Islet precursor cell (in vitro differentiated cells): ENCODE data around the gene UMOD.
A peak's percentile ranks its signal among the peaks of the same experiment; 100 is the strongest.
"Not testable (repeated sequence)": the region's sequence is repeated elsewhere in the genome, so short reads cannot be mapped to it uniquely, and the experiment has no call there.

Experiments used
- DNase-seq: peaks from one replicate; pipeline ENCODE4 v3.0.0-alpha.2; 2018

UMOD gene

GRCh38 chr16:20320178-20320577, 32.3 kb downstream of the UMOD start:
- DNase-seq = no peak

GRCh38 chr16:20319406-20319805, 33.1 kb downstream of the UMOD start:
- DNase-seq = no peak

GRCh38 chr16:20318437-20318836, 34.1 kb downstream of the UMOD start:
- DNase-seq = no peak

- DNase-seq = no peak
Observed at GRCh38 chr16:20318006-20318405, 34.5 kb downstream of the UMOD start.

DNA sequence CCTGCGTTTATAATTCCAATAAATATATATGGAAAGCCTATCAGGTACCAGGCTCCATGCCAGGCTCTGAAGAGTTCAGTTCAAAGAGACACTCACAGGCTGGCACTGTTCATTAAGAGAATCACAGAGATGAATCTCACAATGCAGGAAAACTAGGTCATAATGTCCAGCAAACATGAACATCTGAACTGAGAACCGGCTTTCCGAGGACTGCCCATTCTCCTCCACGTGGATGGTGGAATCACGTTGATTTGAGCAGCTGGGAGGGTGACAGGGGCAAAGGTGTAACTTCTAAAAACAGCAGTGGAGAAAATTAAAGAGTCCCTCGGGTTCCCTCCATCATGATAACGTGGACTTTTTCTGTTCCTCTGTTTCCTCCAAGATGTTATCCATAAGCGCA, 35.4 kb downstream of the UMOD start:
- DNase-seq = no peak

- DNase-seq = no peak
Observed at GRCh38 chr16:20316715-20317114, 35.8 kb downstream of the UMOD start.

DNA sequence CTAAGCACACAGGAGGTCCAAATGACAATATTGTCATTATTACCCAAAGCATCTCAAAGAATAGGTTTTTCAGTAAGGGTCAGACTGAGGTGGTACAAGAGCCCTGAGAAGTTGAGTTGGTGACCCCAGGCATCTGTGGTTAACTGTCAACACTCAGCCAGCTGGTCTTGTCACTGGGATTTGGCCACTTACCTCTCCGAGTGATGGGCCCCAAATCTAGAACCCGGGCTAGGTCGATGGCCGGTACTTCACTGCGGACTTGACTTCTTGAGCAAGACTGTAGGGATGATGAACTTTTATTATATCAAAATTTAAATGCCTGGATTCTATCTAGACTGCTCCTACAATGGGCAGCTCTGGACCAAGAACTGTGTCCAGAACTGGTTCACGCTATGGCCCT, 36.8 kb downstream of the UMOD start:
- no peak for DNase-seq

- no peak for DNase-seq
Observed at GRCh38 chr16:20314575-20314974, 37.9 kb downstream of the UMOD start.

GRCh38 chr16:20313741-20314140, 38.8 kb downstream of the UMOD start:
- no peak for DNase-seq

DNA sequence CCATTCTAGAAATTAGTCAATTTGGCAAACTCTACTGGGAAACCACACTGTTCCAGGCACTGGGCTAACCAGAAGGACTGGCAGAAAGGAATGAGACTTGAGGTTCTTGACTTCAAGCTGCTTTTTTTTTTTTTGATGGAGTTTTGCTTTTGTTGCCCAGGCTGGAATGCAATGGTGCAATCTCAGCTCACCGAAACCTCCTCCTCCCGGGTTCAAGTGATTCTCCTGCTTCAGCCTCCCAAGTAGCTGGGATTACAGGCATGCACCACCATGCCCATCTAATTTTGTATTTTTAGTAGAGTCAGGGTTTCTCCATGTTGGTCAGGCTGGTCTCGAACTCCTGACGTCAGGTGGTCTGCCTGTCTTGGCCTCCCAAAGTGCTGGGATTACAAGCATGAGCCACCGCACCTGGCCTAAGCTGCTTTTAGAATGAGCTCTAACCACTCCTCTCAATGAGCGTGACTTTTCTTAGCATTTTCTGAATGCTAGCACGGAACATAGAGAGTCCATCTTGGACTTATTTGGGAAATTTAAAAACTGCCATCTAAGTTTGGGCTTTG, 39.9 kb downstream of the UMOD start:
- DNase-seq = not testable (repeated sequence)

- no peak for DNase-seq
Observed at GRCh38 chr16:20311548-20311947, 41.0 kb downstream of the UMOD start.

DNA sequence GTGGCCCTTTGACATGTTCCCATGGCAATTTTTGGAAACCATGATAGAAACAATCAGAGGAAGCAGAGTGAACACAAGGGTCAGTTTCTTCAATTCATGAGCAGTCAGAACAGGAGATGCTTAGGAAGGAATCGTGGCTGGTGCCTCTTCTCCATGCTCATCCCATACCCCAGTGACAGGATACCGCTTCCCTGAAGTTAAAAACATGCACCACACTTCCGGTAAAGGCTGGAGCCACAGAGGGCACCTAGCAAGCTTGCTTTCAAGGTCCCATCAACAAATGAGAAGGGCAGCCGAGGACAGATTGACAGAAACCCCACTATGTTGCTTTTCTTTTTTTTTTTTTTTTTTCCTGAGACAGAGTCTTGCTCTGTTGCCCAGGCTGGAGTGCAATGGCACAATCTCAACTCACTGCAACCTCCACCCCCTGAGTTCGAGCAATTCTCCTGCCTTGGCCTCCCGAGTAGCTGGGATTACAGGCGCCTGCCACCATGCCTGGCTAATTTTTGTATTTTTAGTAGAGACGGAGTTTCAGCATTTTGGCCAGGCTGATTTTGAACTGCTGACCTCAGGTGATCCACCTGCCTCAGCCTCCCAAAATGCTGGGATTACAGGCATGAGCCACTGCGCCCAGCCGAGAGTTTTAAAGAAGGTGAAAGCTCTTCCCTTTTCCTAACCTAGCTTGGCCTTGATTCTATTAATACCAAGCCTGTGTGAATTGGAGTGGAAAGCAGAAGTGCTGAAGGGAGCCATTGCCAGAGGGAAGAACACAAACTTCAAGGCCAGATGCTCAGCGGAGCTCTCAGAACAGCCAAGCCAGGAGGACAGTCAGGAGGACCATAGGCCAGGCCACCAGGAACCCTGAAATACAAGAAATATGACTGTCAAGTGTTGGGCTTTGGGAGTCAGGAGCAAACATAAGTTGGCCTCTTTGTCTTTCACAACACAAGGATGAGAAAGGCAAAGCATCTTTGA, 41.8 kb downstream of the UMOD start:
- no peak for DNase-seq

DNA sequence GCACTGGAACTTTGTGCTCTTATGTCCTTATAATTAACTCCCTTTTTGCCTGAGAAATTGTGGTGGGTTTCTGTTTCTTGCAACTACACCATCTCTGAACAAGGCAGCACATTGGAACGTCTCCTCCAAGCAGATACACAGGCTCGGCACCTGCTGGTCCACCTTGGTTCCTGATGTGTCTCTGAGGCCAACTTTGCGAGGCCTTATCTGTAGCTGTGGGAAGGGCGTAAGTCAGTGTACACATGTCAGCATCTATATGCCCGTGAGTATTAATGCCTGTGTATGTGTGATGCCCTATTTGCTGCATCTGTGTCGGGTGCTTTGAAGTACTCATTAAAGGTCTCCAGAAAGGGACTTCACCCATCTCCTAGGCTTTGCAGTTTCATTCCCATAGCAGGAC, 42.7 kb downstream of the UMOD start:
- no peak for DNase-seq

DNA sequence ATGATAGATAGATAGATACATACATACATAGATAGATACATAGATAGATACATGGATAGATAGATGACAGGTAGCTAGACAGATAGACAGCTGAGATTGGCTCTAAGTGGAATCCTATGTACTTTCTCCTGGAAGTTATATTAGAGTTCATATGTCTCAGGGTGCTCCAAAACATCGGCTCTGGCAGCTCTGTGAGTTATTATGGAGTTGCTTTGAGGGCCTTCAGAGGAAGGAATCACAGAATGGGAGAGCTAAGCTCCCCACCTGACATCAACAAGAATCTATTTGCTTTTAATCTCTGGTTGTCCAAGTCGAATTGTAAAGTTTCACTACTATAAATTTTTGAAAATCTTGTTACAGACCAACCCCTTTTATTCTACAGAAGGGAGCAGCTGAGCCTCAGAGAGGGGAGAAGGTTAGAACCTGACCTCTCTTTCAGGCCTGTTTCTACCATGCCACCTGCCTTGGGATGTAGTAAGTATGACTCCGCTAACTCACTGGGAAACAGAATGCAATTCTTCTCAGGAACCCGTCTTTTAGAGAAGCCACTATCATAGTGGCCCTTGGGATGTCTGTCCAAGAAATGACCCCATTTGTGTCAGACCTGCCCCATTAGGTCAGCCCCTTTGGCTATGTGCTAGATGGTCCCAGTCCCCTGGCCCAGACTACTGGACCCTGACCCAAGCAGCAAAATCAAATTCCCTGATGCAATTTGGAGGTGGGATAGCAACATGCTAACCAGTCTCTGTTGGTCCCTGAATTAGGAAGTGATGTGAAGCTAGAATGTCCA, 43.5 kb downstream of the UMOD start:
- no peak for DNase-seq

DNA sequence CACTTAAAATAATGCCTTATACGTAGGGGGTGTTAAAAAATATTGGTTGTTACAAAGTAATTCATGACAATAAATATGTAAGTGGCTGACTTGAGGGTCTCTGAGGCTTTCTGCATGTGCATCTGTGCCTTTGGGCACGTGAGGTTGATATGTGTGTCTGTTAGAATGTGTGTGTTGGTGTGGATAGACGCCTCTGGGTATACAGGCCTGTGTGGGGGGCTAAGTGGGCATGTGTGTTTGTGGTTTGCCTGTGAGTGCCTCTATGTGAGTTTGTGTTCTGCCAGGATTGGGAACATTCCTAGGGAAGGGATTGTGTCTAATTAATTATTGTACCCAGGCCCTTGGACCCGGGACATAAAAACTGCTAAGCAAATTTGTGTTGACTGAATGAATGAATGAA, 44.2 kb downstream of the UMOD start:
- DNase-seq = no peak

- DNase-seq = no peak
Observed at GRCh38 chr16:20307791-20308190, 44.7 kb downstream of the UMOD start.

DNA sequence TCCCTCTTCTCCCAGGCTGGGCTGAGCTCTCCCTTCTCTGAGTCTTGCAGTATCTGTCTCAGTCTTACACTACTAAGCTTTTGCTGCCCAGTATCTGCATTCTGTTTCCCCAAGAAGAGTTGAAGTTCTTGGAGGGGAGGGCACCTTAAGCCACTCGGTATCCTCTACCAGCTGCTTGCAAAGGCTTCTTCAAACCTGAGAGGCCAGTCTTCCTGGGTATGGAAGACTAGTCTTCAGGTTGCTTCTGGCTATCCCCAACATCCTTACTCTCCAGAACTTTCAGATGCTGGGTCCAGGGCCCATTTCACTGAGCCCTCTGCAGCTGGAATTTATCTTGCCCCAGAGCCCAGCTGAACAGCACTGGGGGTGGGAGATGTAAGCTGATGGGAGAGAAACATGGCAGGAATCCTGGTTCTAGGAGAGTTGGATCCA, 45.3 kb downstream of the UMOD start:
- DNase-seq = no peak

DNA sequence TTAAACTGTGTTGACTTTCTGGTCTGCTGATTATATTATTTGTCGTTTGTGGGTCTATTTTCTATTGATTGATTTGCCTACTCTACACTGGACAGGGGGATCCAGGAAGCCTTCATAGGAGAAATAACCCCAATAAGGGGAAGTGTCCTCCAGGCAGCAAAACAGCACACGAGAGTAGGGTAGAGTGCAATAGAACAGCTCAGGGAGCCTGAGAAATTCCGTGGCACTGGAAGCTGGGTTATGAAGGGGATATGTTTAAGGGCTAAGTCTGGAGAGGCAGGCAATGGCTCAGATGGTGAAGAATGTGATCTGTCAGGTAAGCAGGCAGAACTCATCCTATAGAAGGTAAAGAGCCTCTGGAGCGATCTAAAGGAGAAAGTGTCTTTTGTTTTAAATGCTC, 46.1 kb downstream of the UMOD start:
- no peak for DNase-seq

GRCh38 chr16:20303012-20303411, 49.5 kb downstream of the UMOD start:
- no peak for DNase-seq

DNA sequence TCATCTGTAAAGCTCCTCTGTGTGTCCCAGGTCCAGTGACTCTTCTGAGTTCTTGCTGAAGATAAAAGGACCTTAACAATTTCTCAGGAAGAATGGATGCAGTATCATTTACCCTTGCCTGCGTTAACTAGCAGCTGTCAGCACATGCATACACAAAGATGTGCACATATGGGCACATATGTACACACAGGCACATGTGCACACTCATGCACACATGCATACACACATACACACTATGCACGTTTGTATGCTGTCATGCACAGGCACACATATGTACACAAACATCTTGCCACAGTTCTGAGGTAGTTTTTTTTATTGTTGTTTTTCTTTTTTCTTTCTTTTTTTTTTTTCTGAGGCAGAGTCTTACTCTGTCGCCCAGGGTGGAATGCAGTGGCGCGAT, 50.1 kb downstream of the UMOD start:
- DNase-seq = no peak

DNA sequence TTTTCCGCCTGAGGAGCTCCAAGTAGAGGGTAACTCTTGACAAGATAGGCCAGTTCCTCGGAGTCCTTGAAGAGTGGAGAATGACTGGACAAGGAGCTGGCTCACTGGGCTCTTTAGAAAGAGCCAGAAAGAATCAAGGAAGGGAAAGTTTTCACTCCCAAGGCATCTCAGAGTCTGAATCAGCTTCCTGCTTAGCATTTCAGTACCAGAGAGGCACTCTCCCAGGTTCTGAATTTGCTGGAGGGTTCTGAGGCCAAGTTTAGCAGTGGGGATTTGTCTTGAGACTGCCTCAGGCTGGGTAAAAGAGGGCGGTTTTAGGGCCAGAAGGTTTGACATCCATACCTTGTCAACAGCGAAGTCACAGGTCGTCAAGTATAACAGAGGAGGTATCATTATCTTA, 50.7 kb downstream of the UMOD start:
- DNase-seq = peak; percentile 62

- peak; percentile 80 for DNase-seq
Observed at GRCh38 chr16:20300312-20301097, 52.0 kb downstream of the UMOD start.

- no peak for DNase-seq
Observed at GRCh38 chr16:20298452-20298851, 54.1 kb downstream of the UMOD start.
